ENCODE data around the gene RGS7.
"Not testable (repeated sequence)": the region's sequence is repeated elsewhere in the genome, so short reads cannot be mapped to it uniquely, and the experiment has no call there.

Gene RGS7

GRCh38 chr1:241308011-241308410 is 49.0 kb downstream of the RGS7 start:
- no peaks in the 10 kb centered on the region for H3K4me1 ChIP-seq (ENCODE audit: control insufficient read depth in 1 of 2, insufficient read depth in 1 of 2, low read depth in 1 of 2, low read length in 1 of 2)
- no peaks in the 10 kb centered on the region for H3K9me3 ChIP-seq
- H3K36me3 ChIP-seq, result no peaks in the 10 kb centered on the region
- no peak for TF ChIP-seq CTCF (IDR thresholded peaks at IDR 0.05)
- no peaks in the 10 kb centered on the region for H3K27me3 ChIP-seq
- H3K27ac ChIP-seq, result no peak overlapping the region
- no peak overlapping the region for H3K4me3 ChIP-seq (ENCODE audit: low read depth in 1 of 2, low read length in 1 of 2)

GRCh38 chr1:241306125-241306790 is 50.7 kb downstream of the RGS7 start:
- H3K27me3 ChIP-seq, result no peaks in the 10 kb centered on the region
- no peaks in the 10 kb centered on the region for H3K4me1 ChIP-seq (ENCODE audit: control insufficient read depth in 1 of 2, insufficient read depth in 1 of 2, low read depth in 1 of 2, low read length in 1 of 2)
- no peak for TF ChIP-seq CTCF (IDR thresholded peaks at IDR 0.05)
- no peaks in the 10 kb centered on the region for H3K36me3 ChIP-seq
- no peak overlapping the region for H3K27ac ChIP-seq
- no peak overlapping the region for H3K4me3 ChIP-seq (ENCODE audit: low read depth in 1 of 2, low read length in 1 of 2)
- H3K9me3 ChIP-seq, result no peaks in the 10 kb centered on the region

DNA sequence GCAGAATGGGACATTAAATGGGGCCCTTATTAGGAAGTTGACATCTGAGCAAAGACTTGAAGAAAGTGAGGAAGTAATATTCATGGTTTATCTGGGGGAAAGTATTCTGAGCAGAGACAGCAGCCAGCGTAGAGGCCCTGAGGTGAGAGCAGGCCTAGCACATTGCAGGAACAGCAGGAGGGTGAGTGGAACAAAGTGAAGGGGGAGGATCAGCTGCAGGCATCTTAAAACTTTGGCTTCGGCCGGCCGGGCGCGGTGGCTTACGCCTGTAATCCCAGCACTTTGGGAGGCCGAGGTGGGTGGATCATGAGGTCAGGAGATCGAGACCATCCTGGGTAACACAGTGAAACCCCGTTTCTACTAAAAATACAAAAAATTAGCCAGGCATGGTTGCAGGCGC is 55.0 kb downstream of the RGS7 start:
- H3K9me3 ChIP-seq; H3K27ac ChIP-seq; H3K4me3 ChIP-seq (ENCODE audit: low read depth in 1 of 2, low read length in 1 of 2); H3K4me1 ChIP-seq (ENCODE audit: control insufficient read depth in 1 of 2, insufficient read depth in 1 of 2, low read depth in 1 of 2, low read length in 1 of 2); H3K36me3 ChIP-seq; H3K27me3 ChIP-seq: not testable (repeated sequence)

DNA sequence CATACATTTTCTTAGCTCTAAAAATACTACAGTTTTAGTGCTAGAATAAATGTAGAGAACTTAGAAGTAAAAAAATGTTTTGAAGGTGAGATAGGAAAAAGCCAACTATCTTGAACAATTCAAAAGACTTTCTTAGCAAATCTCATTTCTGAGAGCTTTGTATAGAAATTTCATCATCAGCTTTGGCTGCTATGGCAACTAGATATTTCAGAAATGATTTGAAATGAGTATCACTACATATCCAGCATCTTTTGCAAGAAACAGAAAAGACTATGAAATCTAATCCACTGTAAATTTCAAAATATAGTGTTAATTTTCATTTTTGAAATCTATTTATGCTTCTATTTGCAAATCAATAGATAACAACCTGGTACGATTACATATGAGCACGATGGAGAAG is 57.7 kb downstream of the RGS7 start:
- Histone ChIP-seq H3K9me3 (no peaks in the 10 kb centered on the region), H3K4me3 (ENCODE audit: low read depth in 1 of 2, low read length in 1 of 2) (no peak overlapping the region), H3K27ac (no peak overlapping the region), H3K36me3 (no peaks in the 10 kb centered on the region), H3K27me3 (no peaks in the 10 kb centered on the region), H3K4me1 (ENCODE audit: control insufficient read depth in 1 of 2, insufficient read depth in 1 of 2, low read depth in 1 of 2, low read length in 1 of 2) (no peaks in the 10 kb centered on the region)
- TF ChIP-seq CTCF (IDR thresholded peaks at IDR 0.05), result no peak

- no peak for TF ChIP-seq CTCF (IDR thresholded peaks at IDR 0.05)
- Histone ChIP-seq H3K4me1 (ENCODE audit: control insufficient read depth in 1 of 2, insufficient read depth in 1 of 2, low read depth in 1 of 2, low read length in 1 of 2) (no peaks in the 10 kb centered on the region), H3K4me3 (ENCODE audit: low read depth in 1 of 2, low read length in 1 of 2) (no peak overlapping the region), H3K9me3 (no peaks in the 10 kb centered on the region), H3K27ac (no peak overlapping the region), H3K36me3 (no peaks in the 10 kb centered on the region), H3K27me3 (no peaks in the 10 kb centered on the region)
These were observed 64.0 kb downstream of the RGS7 start for GRCh38 chr1:241292973-241293372.

DNA sequence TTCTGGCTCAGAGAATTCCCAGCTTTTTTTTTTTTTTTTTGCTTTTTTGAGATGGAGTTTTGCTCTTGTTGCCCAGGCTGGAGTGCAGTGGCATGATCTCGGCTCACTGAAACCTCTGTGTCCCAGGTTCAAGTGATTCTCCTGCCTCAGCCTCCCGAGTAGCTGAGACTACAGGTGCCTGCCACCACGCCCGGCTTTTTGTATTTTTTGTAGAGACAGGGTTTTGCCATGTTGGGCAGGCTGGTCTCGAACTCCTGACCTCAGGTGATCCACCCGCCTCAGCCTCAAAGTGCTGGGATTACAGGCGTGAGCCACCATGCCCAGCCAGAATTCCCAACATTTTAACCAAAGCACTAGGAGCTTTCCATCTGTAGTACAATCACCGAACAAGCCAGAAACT is 65.5 kb downstream of the RGS7 start:
- not testable (repeated sequence) for H3K4me3 ChIP-seq (ENCODE audit: low read depth in 1 of 2, low read length in 1 of 2); H3K27ac ChIP-seq; H3K4me1 ChIP-seq (ENCODE audit: control insufficient read depth in 1 of 2, insufficient read depth in 1 of 2, low read depth in 1 of 2, low read length in 1 of 2); H3K36me3 ChIP-seq; H3K27me3 ChIP-seq; H3K9me3 ChIP-seq

GRCh38 chr1:241286486-241286885 is 70.5 kb downstream of the RGS7 start:
- Histone ChIP-seq H3K4me1 (ENCODE audit: control insufficient read depth in 1 of 2, insufficient read depth in 1 of 2, low read depth in 1 of 2, low read length in 1 of 2) (no peaks in the 10 kb centered on the region), H3K27me3 (no peaks in the 10 kb centered on the region), H3K9me3 (no peaks in the 10 kb centered on the region), H3K36me3 (no peaks in the 10 kb centered on the region), H3K27ac (no peak overlapping the region), H3K4me3 (ENCODE audit: low read depth in 1 of 2, low read length in 1 of 2) (no peak overlapping the region)
- no peak for TF ChIP-seq CTCF (IDR thresholded peaks at IDR 0.05)
